HEK293 (cell line): ENCODE results near the gene DNMT3A.

Experiments
- CTCF ChIA-PET: fragments of 350-600 bp; formaldehyde crosslinking; extraction: SDS; loops from one replicate; lab custom pipeline; 2021; ENCODE audit warnings: antibody characterized with exemption; lab: Yijun Ruan, JAX
- POLR2A ChIA-PET: fragments of 300-600 bp; formaldehyde crosslinking; extraction: SDS; loops from one replicate; lab custom pipeline; 2020; ENCODE audit warnings: antibody characterized with exemption, inconsistent platforms; lab: Yijun Ruan, JAX
- H3K27ac ChIP-seq: fragments of 200-500 bp; sonication (Bioruptor generic); 2 replicates; pipeline ENCODE4 v1.5.1; 2014; ENCODE audit warnings: low read depth, low read length, control low read depth, inconsistent platforms; ENCODE audit errors: extremely low read depth
- H3K36me3 ChIP-seq, 2 experiments: fragments of 200-500 bp in 1 of 2; sonication (Bioruptor generic) in 1 of 2; 1 replicate in 1 of 2; 2 replicates in 1 of 2; pipeline ENCODE4 v1.5.1; 2014 to 2017; ENCODE audit warnings: inconsistent platforms in 2 of 2, low read length in 2 of 2; ENCODE audit not compliant: control insufficient read depth in 2 of 2, insufficient read depth in 1 of 2
- H3K4me1 ChIP-seq: fragments of 200-500 bp; sonication (Bioruptor generic); 2 replicates; pipeline ENCODE4 v1.5.1; 2014; ENCODE audit warnings: mild to moderate bottlenecking, low read length, inconsistent platforms; ENCODE audit not compliant: control insufficient read depth, insufficient read depth
- H3K4me3 ChIP-seq: 2 replicates; pipeline ENCODE4 v1.5.1; 2011; ENCODE audit warnings: low read depth, mild to moderate bottlenecking, control low read depth, low read length, moderate library complexity
- H3K9me3 ChIP-seq: fragments of 200-500 bp; sonication (Bioruptor generic); 2 replicates; pipeline ENCODE4 v1.5.1; 2014; ENCODE audit warnings: low read depth, low read length, inconsistent platforms; ENCODE audit not compliant: control insufficient read depth, insufficient read depth
- EGR2 ChIP-seq: fragments of 450-650 bp; formaldehyde crosslinking; IDR thresholded peaks from 2 replicates; pipeline ENCODE4 v1.5.1; 2016; ENCODE audit warnings: low read depth, missing biosample characterization, missing genetic modification characterization
- GLIS1 ChIP-seq: fragments of 450-650 bp; formaldehyde crosslinking; IDR thresholded peaks from 2 replicates; pipeline ENCODE4 v1.5.1; 2016; ENCODE audit warnings: missing biosample characterization, missing genetic modification characterization
- KLF1 ChIP-seq: fragments of 450-650 bp; formaldehyde crosslinking; IDR thresholded peaks from 2 replicates; pipeline ENCODE4 v1.5.1; 2016; ENCODE audit warnings: missing biosample characterization, missing genetic modification characterization
- SP2 ChIP-seq: fragments of 450-650 bp; formaldehyde crosslinking; IDR thresholded peaks from 2 replicates; pipeline ENCODE4 v1.5.1; 2016; ENCODE audit warnings: missing biosample characterization, missing genetic modification characterization
- SP7 ChIP-seq: fragments of 450-650 bp; formaldehyde crosslinking; IDR thresholded peaks from 2 replicates; pipeline ENCODE4 v1.5.1; 2016; ENCODE audit warnings: missing biosample characterization, missing genetic modification characterization
- ZBTB17 ChIP-seq: fragments of 450-650 bp; formaldehyde crosslinking; IDR thresholded peaks from 2 replicates; pipeline ENCODE4 v1.5.1; 2016; ENCODE audit warnings: missing biosample characterization, missing genetic modification characterization
- ZFHX2 ChIP-seq: fragments of 450-650 bp; formaldehyde crosslinking; conservative IDR thresholded peaks from 2 replicates; pipeline ENCODE4 v1.5.1; 2016; ENCODE audit warnings: missing biosample characterization, missing genetic modification characterization
- ZFP69B ChIP-seq: fragments of 450-650 bp; formaldehyde crosslinking; IDR thresholded peaks from 2 replicates; pipeline ENCODE4 v1.5.1; 2016; ENCODE audit warnings: missing biosample characterization, missing genetic modification characterization
- ZNF169 ChIP-seq: fragments of 450-650 bp; formaldehyde crosslinking; IDR thresholded peaks from 2 replicates; pipeline ENCODE4 v1.5.1; 2016; ENCODE audit warnings: missing biosample characterization, missing genetic modification characterization
- ZNF19 ChIP-seq: fragments of 450-650 bp; formaldehyde crosslinking; IDR thresholded peaks from 2 replicates; pipeline ENCODE4; 2016; ENCODE audit warnings: missing biosample characterization, missing genetic modification characterization, low read depth
- ZNF311 ChIP-seq: fragments of 450-650 bp; formaldehyde crosslinking; IDR thresholded peaks from 2 replicates; pipeline ENCODE4 v1.5.1; 2017; ENCODE audit warnings: missing biosample characterization, missing genetic modification characterization, borderline replicate concordance
- ZNF324 ChIP-seq: fragments of 450-650 bp; formaldehyde crosslinking; IDR thresholded peaks from 2 replicates; pipeline ENCODE4 v1.5.1; 2016; ENCODE audit warnings: missing biosample characterization, missing genetic modification characterization
- ZNF394 ChIP-seq: fragments of 450-650 bp; formaldehyde crosslinking; IDR thresholded peaks from 2 replicates; pipeline ENCODE4 v1.5.1; 2016; ENCODE audit warnings: missing biosample characterization, missing genetic modification characterization, mild to moderate bottlenecking, moderate library complexity, borderline replicate concordance
- TF ChIP-seq, protein P1 (sequence below): fragments of 450-650 bp; formaldehyde crosslinking; IDR thresholded peaks from 2 replicates; pipeline ENCODE4 v1.5.1; 2016; ENCODE audit warnings: missing biosample characterization, missing genetic modification characterization
- TF ChIP-seq, protein P2 (sequence below): fragments of 450-650 bp; formaldehyde crosslinking; IDR thresholded peaks from 2 replicates; pipeline ENCODE4 v1.5.1; 2017; ENCODE audit warnings: missing biosample characterization, mild to moderate bottlenecking, missing genetic modification characterization, moderate library complexity
- TF ChIP-seq, protein P3 (sequence below): fragments of 450-650 bp; formaldehyde crosslinking; IDR thresholded peaks from 2 replicates; pipeline ENCODE4 v1.5.1; 2016; ENCODE audit warnings: missing biosample characterization, missing genetic modification characterization
- TF ChIP-seq, protein P4 (sequence below): fragments of 450-650 bp; formaldehyde crosslinking; IDR thresholded peaks from 2 replicates; pipeline ENCODE4 v1.5.1; 2016; ENCODE audit warnings: missing biosample characterization, missing genetic modification characterization

The DNMT3A gene

DNA sequence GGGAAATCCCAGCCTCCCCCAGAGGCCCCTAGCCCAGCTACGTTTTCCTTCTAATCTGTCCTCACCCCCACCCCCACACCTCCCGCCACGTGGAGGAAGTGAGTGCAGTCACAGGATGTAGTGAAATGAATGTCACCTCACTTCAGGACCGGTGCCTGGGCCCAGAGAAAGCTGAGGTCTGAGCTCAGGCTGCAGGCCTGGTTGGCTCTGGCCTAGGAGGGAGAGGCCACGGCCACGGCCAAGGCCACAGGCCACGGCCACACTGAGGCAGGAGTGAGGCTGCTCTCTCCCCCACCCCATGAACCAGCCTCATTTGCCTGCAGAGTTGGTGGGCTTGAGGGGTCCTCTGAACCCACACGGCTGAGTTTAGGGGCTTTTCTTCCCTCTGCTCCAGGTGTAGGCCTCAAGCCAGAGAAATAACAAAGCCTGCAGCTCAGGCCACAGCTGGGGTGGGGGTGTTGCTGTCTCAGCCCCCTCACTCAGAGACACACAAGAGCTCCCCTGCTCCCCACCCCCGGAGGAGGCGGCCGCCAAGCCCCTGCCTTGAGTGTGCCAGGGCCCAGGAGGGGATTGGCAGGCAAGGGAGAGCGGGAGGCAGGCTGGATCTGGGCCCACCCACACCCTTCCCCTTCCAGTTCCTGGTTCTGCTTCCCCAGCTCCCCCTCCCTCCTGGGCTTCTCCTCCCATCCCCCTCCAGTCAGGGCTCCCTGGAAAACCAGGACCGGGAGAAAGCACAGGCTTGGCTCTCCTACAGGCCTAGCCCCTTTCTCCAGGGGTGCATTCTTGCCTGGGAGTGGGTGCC, 27.0 kb downstream of the DNMT3A start:
- CTCF ChIA-PET: interaction anchor here (1.4 kb wide), 1 partner anchor 28 kb away, joined by 4 read pairs; no protein-coding TSS in a partner anchor
- Histone ChIP-seq H3K4me1 (peaks cover 3% of the 10 kb centered on the region; the same call in 1 of the 2 replicates), H3K27ac (peak overlapping the region; percentile 64), H3K9me3 (no peaks in the 10 kb centered on the region), H3K4me3 (no peak overlapping the region), H3K36me3 (peaks cover 0 to 18% of the 10 kb centered on the region in 2 experiments; a peak in 2 of 3 replicates)
- POLR2A ChIA-PET: interaction anchor here (1.1 kb wide), 1 partner anchor 8 kb away, joined by 4 read pairs; no protein-coding TSS in a partner anchor
- TF ChIP-seq, protein P1, sequence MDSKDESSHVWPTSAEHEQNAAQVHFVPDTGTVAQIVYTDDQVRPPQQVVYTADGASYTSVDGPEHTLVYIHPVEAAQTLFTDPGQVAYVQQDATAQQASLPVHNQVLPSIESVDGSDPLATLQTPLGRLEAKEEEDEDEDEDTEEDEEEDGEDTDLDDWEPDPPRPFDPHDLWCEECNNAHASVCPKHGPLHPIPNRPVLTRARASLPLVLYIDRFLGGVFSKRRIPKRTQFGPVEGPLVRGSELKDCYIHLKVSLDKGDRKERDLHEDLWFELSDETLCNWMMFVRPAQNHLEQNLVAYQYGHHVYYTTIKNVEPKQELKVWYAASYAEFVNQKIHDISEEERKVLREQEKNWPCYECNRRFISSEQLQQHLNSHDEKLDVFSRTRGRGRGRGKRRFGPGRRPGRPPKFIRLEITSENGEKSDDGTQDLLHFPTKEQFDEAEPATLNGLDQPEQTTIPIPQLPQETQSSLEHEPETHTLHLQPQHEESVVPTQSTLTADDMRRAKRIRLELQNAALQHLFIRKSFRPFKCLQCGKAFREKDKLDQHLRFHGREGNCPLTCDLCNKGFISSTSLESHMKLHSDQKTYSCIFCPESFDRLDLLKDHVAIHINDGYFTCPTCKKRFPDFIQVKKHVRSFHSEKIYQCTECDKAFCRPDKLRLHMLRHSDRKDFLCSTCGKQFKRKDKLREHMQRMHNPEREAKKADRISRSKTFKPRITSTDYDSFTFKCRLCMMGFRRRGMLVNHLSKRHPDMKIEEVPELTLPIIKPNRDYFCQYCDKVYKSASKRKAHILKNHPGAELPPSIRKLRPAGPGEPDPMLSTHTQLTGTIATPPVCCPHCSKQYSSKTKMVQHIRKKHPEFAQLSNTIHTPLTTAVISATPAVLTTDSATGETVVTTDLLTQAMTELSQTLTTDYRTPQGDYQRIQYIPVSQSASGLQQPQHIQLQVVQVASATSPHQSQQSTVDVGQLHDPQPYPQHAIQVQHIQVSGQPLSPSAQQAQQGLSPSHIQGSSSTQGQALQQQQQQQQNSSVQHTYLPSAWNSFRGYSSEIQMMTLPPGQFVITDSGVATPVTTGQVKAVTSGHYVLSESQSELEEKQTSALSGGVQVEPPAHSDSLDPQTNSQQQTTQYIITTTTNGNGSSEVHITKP (tag by site-specific recombination): peak; percentile 87
- TF ChIP-seq, protein P2, sequence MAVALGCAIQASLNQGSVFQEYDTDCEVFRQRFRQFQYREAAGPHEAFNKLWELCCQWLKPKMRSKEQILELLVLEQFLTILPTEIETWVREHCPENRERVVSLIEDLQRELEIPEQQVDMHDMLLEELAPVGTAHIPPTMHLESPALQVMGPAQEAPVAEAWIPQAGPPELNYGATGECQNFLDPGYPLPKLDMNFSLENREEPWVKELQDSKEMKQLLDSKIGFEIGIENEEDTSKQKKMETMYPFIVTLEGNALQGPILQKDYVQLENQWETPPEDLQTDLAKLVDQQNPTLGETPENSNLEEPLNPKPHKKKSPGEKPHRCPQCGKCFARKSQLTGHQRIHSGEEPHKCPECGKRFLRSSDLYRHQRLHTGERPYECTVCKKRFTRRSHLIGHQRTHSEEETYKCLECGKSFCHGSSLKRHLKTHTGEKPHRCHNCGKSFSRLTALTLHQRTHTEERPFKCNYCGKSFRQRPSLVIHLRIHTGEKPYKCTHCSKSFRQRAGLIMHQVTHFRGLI (tag by site-specific recombination): no peak
- TF ChIP-seq ZNF311 (no peak), ZNF394 (tag by site-specific recombination) (peak; percentile 15; the same call in 1 of the 2 replicates), KLF1 (tag by site-specific recombination) (0 out of 2 replicates have a peak, but pooled peaks have one; percentile 25), GLIS1 (tag by site-specific recombination) (0 out of 2 replicates have a peak, but pooled peaks have one; percentile 11), SP7 (tag by site-specific recombination) (peak; percentile 28; the same call in 1 of the 2 replicates), ZNF19 (tag by site-specific recombination) (no peak), ZNF324 (tag by site-specific recombination) (no peak), ZFHX2 (tag by site-specific recombination) (peak; percentile 79), ZBTB17 (tag by site-specific recombination) (0 out of 2 replicates have a peak, but pooled peaks have one; percentile 27), ZNF169 (tag by site-specific recombination) (no peak), EGR2 (tag by site-specific recombination) (peak; percentile 79), SP2 (tag by site-specific recombination) (peak; percentile 62), ZFP69B (tag by site-specific recombination) (peak; percentile 22; the same call in 1 of the 2 replicates)
- TF ChIP-seq, protein P3, sequence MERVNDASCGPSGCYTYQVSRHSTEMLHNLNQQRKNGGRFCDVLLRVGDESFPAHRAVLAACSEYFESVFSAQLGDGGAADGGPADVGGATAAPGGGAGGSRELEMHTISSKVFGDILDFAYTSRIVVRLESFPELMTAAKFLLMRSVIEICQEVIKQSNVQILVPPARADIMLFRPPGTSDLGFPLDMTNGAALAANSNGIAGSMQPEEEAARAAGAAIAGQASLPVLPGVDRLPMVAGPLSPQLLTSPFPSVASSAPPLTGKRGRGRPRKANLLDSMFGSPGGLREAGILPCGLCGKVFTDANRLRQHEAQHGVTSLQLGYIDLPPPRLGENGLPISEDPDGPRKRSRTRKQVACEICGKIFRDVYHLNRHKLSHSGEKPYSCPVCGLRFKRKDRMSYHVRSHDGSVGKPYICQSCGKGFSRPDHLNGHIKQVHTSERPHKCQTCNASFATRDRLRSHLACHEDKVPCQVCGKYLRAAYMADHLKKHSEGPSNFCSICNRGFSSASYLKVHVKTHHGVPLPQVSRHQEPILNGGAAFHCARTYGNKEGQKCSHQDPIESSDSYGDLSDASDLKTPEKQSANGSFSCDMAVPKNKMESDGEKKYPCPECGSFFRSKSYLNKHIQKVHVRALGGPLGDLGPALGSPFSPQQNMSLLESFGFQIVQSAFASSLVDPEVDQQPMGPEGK (tag by site-specific recombination): 0 out of 2 replicates have a peak, but pooled peaks have one; percentile 43
- TF ChIP-seq, protein P4, sequence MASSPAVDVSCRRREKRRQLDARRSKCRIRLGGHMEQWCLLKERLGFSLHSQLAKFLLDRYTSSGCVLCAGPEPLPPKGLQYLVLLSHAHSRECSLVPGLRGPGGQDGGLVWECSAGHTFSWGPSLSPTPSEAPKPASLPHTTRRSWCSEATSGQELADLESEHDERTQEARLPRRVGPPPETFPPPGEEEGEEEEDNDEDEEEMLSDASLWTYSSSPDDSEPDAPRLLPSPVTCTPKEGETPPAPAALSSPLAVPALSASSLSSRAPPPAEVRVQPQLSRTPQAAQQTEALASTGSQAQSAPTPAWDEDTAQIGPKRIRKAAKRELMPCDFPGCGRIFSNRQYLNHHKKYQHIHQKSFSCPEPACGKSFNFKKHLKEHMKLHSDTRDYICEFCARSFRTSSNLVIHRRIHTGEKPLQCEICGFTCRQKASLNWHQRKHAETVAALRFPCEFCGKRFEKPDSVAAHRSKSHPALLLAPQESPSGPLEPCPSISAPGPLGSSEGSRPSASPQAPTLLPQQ (tag by site-specific recombination): peak; percentile 61; the same call in 1 of the 2 replicates
